NCI-H510A (cell line): ENCODE results near the gene RAET1L.
"Not testable (repeated sequence)": the region's sequence is repeated elsewhere in the genome, so short reads cannot be mapped to it uniquely, and the experiment has no call there.

Experiments
- DNase-seq: peaks from one replicate; lab custom pipeline; 2025; lab: John Stamatoyannopoulos, UW

RAET1L gene

GRCh38 chr6:150016324-150017185, 8.8 kb downstream of the RAET1L start:
- no peak for DNase-seq

GRCh38 chr6:150015281-150016001, 9.9 kb downstream of the RAET1L start:
- DNase-seq, result not testable (repeated sequence)

- not testable (repeated sequence) for DNase-seq
Observed at GRCh38 chr6:150014623-150015280, 10.6 kb downstream of the RAET1L start.

GRCh38 chr6:150013785-150014622, 11.3 kb downstream of the RAET1L start:
- not testable (repeated sequence) for DNase-seq

- DNase-seq, result not testable (repeated sequence)
Observed at GRCh38 chr6:150012846-150013784, 12.2 kb downstream of the RAET1L start.

- no peak for DNase-seq
Observed at GRCh38 chr6:150008588-150008987, 16.7 kb downstream of the RAET1L start.

- DNase-seq, result no peak
Observed at GRCh38 chr6:150006961-150007464, 18.3 kb downstream of the RAET1L start.

GRCh38 chr6:150005761-150006651, 19.3 kb downstream of the RAET1L start:
- DNase-seq, result no peak

GRCh38 chr6:150004783-150005717, 20.3 kb downstream of the RAET1L start:
- peak; percentile 89 for DNase-seq

GRCh38 chr6:150004101-150004782, 21.1 kb downstream of the RAET1L start:
- DNase-seq, result no peak

GRCh38 chr6:150003599-150003998, 21.7 kb downstream of the RAET1L start:
- DNase-seq, result not testable (repeated sequence)

GRCh38 chr6:150002710-150003109, 22.6 kb downstream of the RAET1L start:
- no peak for DNase-seq

GRCh38 chr6:150001295-150002008, 23.9 kb downstream of the RAET1L start:
- DNase-seq, result no peak

GRCh38 chr6:149999636-150000035, 25.7 kb downstream of the RAET1L start:
- DNase-seq, result no peak

GRCh38 chr6:149995971-149996370, 29.4 kb downstream of the RAET1L start:
- no peak for DNase-seq

- DNase-seq, result no peak
Observed at GRCh38 chr6:149995235-149995750, 30.0 kb downstream of the RAET1L start.

GRCh38 chr6:149991838-149992237, 33.5 kb downstream of the RAET1L start:
- DNase-seq, result no peak
